Keratinocyte (primary cell): ENCODE results near the gene DISP1. TPM values are rescaled to one million over a fixed set of nuclear protein-coding genes. Genes with fewer than 3 reads are reported as not detected.

Experiments
- DNase-seq: peaks from one replicate; pipeline ENCODE4 v3.0.0-alpha.2; 2011; ENCODE audit warnings: low read depth, missing footprints, low spot score
- FAIRE-seq: peaks from 2 replicates; lab custom pipeline; 2011; peaks lifted over from hg19 to GRCh38; lab: Jason Lieb, UNC
- H2AFZ ChIP-seq: 2 replicates; pipeline ENCODE4 v1.6.0; 2012; ENCODE audit warnings: low read length, control low read depth, inconsistent platforms; ENCODE audit not compliant: control insufficient read depth
- H3K27ac ChIP-seq: 2 replicates; pipeline ENCODE4 v1.5.1; 2011; ENCODE audit warnings: low read length; ENCODE audit not compliant: control insufficient read depth, insufficient read depth
- H3K27me3 ChIP-seq: 3 replicates; pipeline ENCODE4 v1.6.0; 2011; ENCODE audit warnings: low read length; ENCODE audit not compliant: control insufficient read depth, insufficient read depth; ENCODE audit errors: extremely low read depth
- H3K36me3 ChIP-seq, 2 experiments: 2 replicates in 1 of 2; 3 replicates in 1 of 2; pipeline ENCODE4 v1.5.1; 2011; ENCODE audit warnings: low read length in 2 of 2, mild to moderate bottlenecking in 1 of 2; ENCODE audit not compliant: control insufficient read depth in 2 of 2, insufficient read depth in 2 of 2; ENCODE audit errors: extremely low read depth in 1 of 2
- H3K4me1 ChIP-seq: 3 replicates; pipeline ENCODE4 v1.5.1; 2011; ENCODE audit warnings: low read length; ENCODE audit not compliant: control insufficient read depth, insufficient read depth; ENCODE audit errors: extremely low read depth
- H3K4me2 ChIP-seq: 3 replicates; pipeline ENCODE4 v1.6.0; 2011; ENCODE audit warnings: low read depth, low read length; ENCODE audit not compliant: control insufficient read depth, insufficient read depth; ENCODE audit errors: extremely low read depth
- H3K4me3 ChIP-seq, 3 experiments: fragments of 200-600 bp in 1 of 3; sonication (generic) in 1 of 3; 2 replicates in 2 of 3; 3 replicates in 1 of 3; pipeline ENCODE4 v1.5.1; 2011 to 2016; ENCODE audit warnings: low read length in 3 of 3, mild to moderate bottlenecking in 3 of 3, control low read depth in 2 of 3, inconsistent platforms in 1 of 3, low read depth in 1 of 3, mixed read lengths in 1 of 3, mixed run types in 1 of 3, moderate library complexity in 1 of 3; ENCODE audit not compliant: control insufficient read depth in 2 of 3, insufficient read depth in 2 of 3; ENCODE audit errors: extremely low read depth in 1 of 3
- H3K79me2 ChIP-seq: 2 replicates; pipeline ENCODE4 v1.6.0; 2012; ENCODE audit warnings: low read length; ENCODE audit not compliant: control insufficient read depth, insufficient read depth
- H3K9ac ChIP-seq: 3 replicates; pipeline ENCODE4 v1.6.0; 2011; ENCODE audit warnings: low read length; ENCODE audit not compliant: control insufficient read depth, insufficient read depth; ENCODE audit errors: extremely low read depth
- H3K9me1 ChIP-seq: 3 replicates; pipeline ENCODE4 v1.6.0; 2011; ENCODE audit warnings: low read length; ENCODE audit not compliant: control insufficient read depth, insufficient read depth; ENCODE audit errors: extremely low read depth
- H3K9me3 ChIP-seq: 2 replicates; pipeline ENCODE4 v1.5.1; 2012; ENCODE audit warnings: low read depth, low read length; ENCODE audit not compliant: control insufficient read depth
- H4K20me1 ChIP-seq: 3 replicates; pipeline ENCODE4 v1.6.0; 2011; ENCODE audit warnings: low read length; ENCODE audit not compliant: control insufficient read depth, insufficient read depth; ENCODE audit errors: extremely low read depth
- EZH2 ChIP-seq: IDR thresholded peaks from one replicate; pipeline ENCODE4 v1.6.1; 2012; ENCODE audit warnings: inconsistent platforms, mild to moderate bottlenecking, low read length, moderate library complexity
- dilution Hi-C: fragments of 300-500 bp; cut with MboI; formaldehyde crosslinking; loops from one replicate; pipeline ENCODE4 v1.7.0; 2020; ENCODE audit warnings: low sequenced_read_pairs; ENCODE audit not compliant: extremely low pct_ligation_motif_present
- polyA plus RNA-seq, 5 experiments: library from polyadenylated mRNA; depleted of rRNA in 3 of 5; stranded (reverse) in 3 of 5; stranded (forward) in 1 of 5; unstranded in 1 of 5; fragments of >200 nt; gene quantifications; 1 replicate in 1 of 5; 2 replicates in 3 of 5; 3 replicates in 1 of 5; pipeline versions ENCODE4 v1.2.1 to v1.2.3, GENCODE V29; 2011 to 2012; ENCODE audit warnings: missing spikeins in 2 of 5, low read depth in 1 of 5, low replicate concordance in 1 of 5
- TF ChIP-seq, protein P1 (sequence below), 3 experiments: IDR thresholded peaks in 1 of 3; conservative IDR thresholded peaks in 1 of 3; optimal IDR thresholded peaks in 1 of 3; 2 replicates in 2 of 3; 3 replicates in 1 of 3; pipeline versions ENCODE3 to v1.5.1; 2011; ENCODE audit warnings: low read length in 3 of 3, mild to moderate bottlenecking in 3 of 3, moderate library complexity in 2 of 3, control low read depth in 1 of 3, inconsistent platforms in 1 of 3; ENCODE audit not compliant: insufficient read depth in 2 of 3; ENCODE audit errors: extremely low read depth in 1 of 3

Gene DISP1
- polyA plus RNA-seq, 1 donor (not counting 4 experiments of a cell fraction or from before 2014, with no cell fraction given) = 1.3 TPM

DNA sequence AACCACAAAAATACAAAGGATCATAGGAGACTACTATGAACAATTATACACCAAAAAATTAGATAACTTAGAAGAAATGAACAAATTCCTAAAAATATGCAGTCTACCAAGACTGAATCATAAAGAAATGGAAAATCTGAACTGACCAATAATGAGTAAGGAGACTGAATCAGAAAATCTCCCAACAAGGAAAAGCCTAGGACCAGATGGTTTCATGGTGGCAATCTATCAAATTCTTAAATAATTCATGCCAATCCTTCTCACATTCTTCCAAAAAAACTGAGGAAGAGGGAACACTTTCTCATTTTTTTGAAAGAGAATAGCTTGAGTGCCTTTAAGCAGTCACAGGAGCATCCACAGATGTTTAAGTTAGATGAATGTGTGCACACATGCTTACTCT is 31.8 kb upstream of the DISP1 start:
- Histone ChIP-seq H3K9me1 (no peaks in the 10 kb centered on the region), H3K4me1 (peaks cover 6% of the 10 kb centered on the region), H3K79me2 (no peaks in the 10 kb centered on the region), H4K20me1 (no peaks in the 10 kb centered on the region), H2AFZ (no peak overlapping the region), H3K9me3 (no peaks in the 10 kb centered on the region), H3K27me3 (peaks cover 5% of the 10 kb centered on the region), H3K36me3 (no peaks in the 10 kb centered on the region), H3K4me2 (no peak overlapping the region), H3K4me3 (no peak overlapping the region), H3K9ac (no peak overlapping the region), H3K27ac (no peak overlapping the region)
- no peak for DNase-seq
- no peak for FAIRE-seq
- dilution Hi-C loops = loop anchor here (25.0 kb wide), 1 partner anchor 304 kb away; no protein-coding TSS in a partner anchor
- TF ChIP-seq, protein P1, sequence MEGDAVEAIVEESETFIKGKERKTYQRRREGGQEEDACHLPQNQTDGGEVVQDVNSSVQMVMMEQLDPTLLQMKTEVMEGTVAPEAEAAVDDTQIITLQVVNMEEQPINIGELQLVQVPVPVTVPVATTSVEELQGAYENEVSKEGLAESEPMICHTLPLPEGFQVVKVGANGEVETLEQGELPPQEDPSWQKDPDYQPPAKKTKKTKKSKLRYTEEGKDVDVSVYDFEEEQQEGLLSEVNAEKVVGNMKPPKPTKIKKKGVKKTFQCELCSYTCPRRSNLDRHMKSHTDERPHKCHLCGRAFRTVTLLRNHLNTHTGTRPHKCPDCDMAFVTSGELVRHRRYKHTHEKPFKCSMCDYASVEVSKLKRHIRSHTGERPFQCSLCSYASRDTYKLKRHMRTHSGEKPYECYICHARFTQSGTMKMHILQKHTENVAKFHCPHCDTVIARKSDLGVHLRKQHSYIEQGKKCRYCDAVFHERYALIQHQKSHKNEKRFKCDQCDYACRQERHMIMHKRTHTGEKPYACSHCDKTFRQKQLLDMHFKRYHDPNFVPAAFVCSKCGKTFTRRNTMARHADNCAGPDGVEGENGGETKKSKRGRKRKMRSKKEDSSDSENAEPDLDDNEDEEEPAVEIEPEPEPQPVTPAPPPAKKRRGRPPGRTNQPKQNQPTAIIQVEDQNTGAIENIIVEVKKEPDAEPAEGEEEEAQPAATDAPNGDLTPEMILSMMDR (optimal IDR thresholded peaks at IDR 0.05 in 1 of 3, IDR thresholded peaks at IDR 0.05 in 1 of 3, conservative IDR thresholded peaks at IDR 0.05 in 1 of 3; ENCODE audit: extremely low read depth in 1 of 3, insufficient read depth in 2 of 3, low read length in 3 of 3) = no peak
- TF ChIP-seq EZH2 = no peak

DNA sequence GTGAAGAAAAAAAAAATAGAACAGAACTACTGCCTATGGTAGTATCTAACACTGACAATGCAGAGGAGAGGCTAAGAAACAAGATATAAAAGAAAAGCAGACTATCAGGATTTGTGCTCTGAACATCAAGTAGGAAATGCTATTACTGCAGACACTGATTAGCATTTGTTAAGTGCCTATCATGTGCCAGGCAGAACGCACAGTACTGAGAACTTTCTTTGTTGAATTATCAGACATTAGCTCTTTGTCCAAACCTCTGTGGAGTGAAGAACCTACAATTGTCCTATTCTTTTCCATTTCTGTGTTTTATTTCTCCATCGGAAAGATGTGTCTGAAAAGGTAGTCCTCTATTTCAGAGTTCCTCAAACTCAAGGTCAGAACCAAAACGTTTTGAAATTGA is 30.5 kb upstream of the DISP1 start:
- Histone ChIP-seq H3K9me1 (no peaks in the 10 kb centered on the region), H3K79me2 (no peaks in the 10 kb centered on the region), H3K4me3 (no peak overlapping the region), H3K4me1 (peaks cover 6% of the 10 kb centered on the region), H2AFZ (no peak overlapping the region), H3K4me2 (no peak overlapping the region), H3K27me3 (peaks cover 5% of the 10 kb centered on the region), H3K36me3 (no peaks in the 10 kb centered on the region), H3K9me3 (no peaks in the 10 kb centered on the region), H3K27ac (no peak overlapping the region), H3K9ac (no peak overlapping the region), H4K20me1 (no peaks in the 10 kb centered on the region)
- no peak for TF ChIP-seq EZH2
- TF ChIP-seq, protein P1 (optimal IDR thresholded peaks at IDR 0.05 in 1 of 3, IDR thresholded peaks at IDR 0.05 in 1 of 3, conservative IDR thresholded peaks at IDR 0.05 in 1 of 3; ENCODE audit: extremely low read depth in 1 of 3, insufficient read depth in 2 of 3, low read length in 3 of 3) = no peak
- no peak for FAIRE-seq
- DNase-seq = no peak
- dilution Hi-C loops = loop anchor here (25.0 kb wide), 1 partner anchor 303 kb away; no protein-coding TSS in a partner anchor
